ENCODE results near the gene FCER2. TPM values are rescaled to one million over a fixed set of nuclear protein-coding genes. Genes with fewer than 3 reads are reported as not detected.

The FCER2 gene
- polyA plus RNA-seq, 2 of the 4 experiments (the other 2 are of a cell fraction) = not detected

GRCh38 chr19:7697721-7698287 lies 4.1 kb downstream of the FCER2 start:
- no peak overlapping the region for H3K27ac ChIP-seq
- TF ChIP-seq RARB (CRISPR knock-in tag; IDR thresholded peaks at IDR 0.05) (no peak), SREBF2 (IDR thresholded peaks at IDR 0.05) (no peak), ZC3H11A (IDR thresholded peaks at IDR 0.05) (no peak), POLR2A (IDR thresholded peaks at IDR 0.05; ENCODE audit: low read length) (no peak), GATA3 (IDR thresholded peaks at IDR 0.05; ENCODE audit: borderline replicate concordance) (no peak), ZNF302 (CRISPR knock-in tag; IDR thresholded peaks at IDR 0.05) (no peak), CBX2 (IDR thresholded peaks at IDR 0.05; ENCODE audit: borderline replicate concordance, low read depth) (no peak), POLR2AphosphoS2 (conservative IDR thresholded peaks at IDR 0.05; ENCODE audit: low read length) (no peak), MYC (IDR thresholded peaks at IDR 0.05; ENCODE audit: borderline replicate concordance, low read length) (no peak), CHD2 (IDR thresholded peaks at IDR 0.05; ENCODE audit: low read length, partially characterized antibody) (no peak), TFCP2L1 (CRISPR knock-in tag; IDR thresholded peaks at IDR 0.05) (no peak), HMGXB4 (CRISPR knock-in tag; IDR thresholded peaks at IDR 0.05; ENCODE audit: borderline replicate concordance) (no peak), ZFP36 (IDR thresholded peaks at IDR 0.05; ENCODE audit: borderline replicate concordance, partially characterized antibody) (no peak), EHF (CRISPR knock-in tag; IDR thresholded peaks at IDR 0.05) (no peak), USF2 (IDR thresholded peaks at IDR 0.05) (no peak)
- H3K4me2 ChIP-seq = no peak overlapping the region
- FAIRE-seq (no peak), DNase-seq (ENCODE audit: low read depth in 1 of 2, low spot score in 1 of 2) (no peak), ATAC-seq (no peak)
- ChIA-PET CTCF (interaction anchor here (1.1 to 2.2 kb wide), 4 partner anchors 9 to 343 kb away, joined by 3 to 6 read pairs (median 5); partner anchors contain the start of gene TRAPPC5), POLR2A (no interaction called here)
- 27% methylated on average over 10 of the region's 10 CpGs for WGBS (ENCODE audit: missing lambda C conversion rate)
- no peak overlapping the region for H3K4me3 ChIP-seq
- no peaks in the 10 kb centered on the region for H3K4me1 ChIP-seq
- no peaks in the 10 kb centered on the region for H3K9me3 ChIP-seq

- 44% methylated on average over 3 of the region's 4 CpGs for WGBS (ENCODE audit: missing lambda C conversion rate)
- no peak for DNase-seq (ENCODE audit: low read depth in 1 of 2, low spot score in 1 of 2)
- TF ChIP-seq NR3C1 (IDR thresholded peaks at IDR 0.05) = no peak
- no peak for TF ChIP-seq RCOR1 (IDR thresholded peaks at IDR 0.05; ENCODE audit: low read depth, low read length)
- TF ChIP-seq USF2 (IDR thresholded peaks at IDR 0.05) = no peak
- TF ChIP-seq BCL3 (IDR thresholded peaks at IDR 0.05) = no peak
- TF ChIP-seq ZC3H11A (IDR thresholded peaks at IDR 0.05) = no peak
- TF ChIP-seq PHF8 (IDR thresholded peaks at IDR 0.05; ENCODE audit: borderline replicate concordance, low read depth) = no peak
- no peak for TF ChIP-seq FOSB (CRISPR knock-in tag; IDR thresholded peaks at IDR 0.05)
- TF ChIP-seq EHF (CRISPR knock-in tag; IDR thresholded peaks at IDR 0.05) = no peak
- TF ChIP-seq CHD2 (IDR thresholded peaks at IDR 0.05; ENCODE audit: low read length, partially characterized antibody) = no peak
- TF ChIP-seq FOSL2 (IDR thresholded peaks at IDR 0.05) = no peak
- TF ChIP-seq FOSL2 (CRISPR knock-in tag; IDR thresholded peaks at IDR 0.05) = no peak
- no peak for TF ChIP-seq BHLHE40 (IDR thresholded peaks at IDR 0.05; ENCODE audit: low read depth, low read length)
- no peak for TF ChIP-seq FOXS1 (CRISPR knock-in tag; IDR thresholded peaks at IDR 0.05)
- no peak for TF ChIP-seq HEYL (CRISPR knock-in tag; IDR thresholded peaks at IDR 0.05)
- TF ChIP-seq ATOH8 (CRISPR knock-in tag; IDR thresholded peaks at IDR 0.05; ENCODE audit: low read depth) = no peak
- no peak for TF ChIP-seq ZNF302 (CRISPR knock-in tag; IDR thresholded peaks at IDR 0.05)
- TF ChIP-seq HMGXB4 (CRISPR knock-in tag; IDR thresholded peaks at IDR 0.05; ENCODE audit: borderline replicate concordance) = no peak
- TF ChIP-seq CTCF (IDR thresholded peaks at IDR 0.05) = no peak
- TF ChIP-seq JUNB (IDR thresholded peaks at IDR 0.05) = no peak
- no peak for TF ChIP-seq JUN (IDR thresholded peaks at IDR 0.05)
- no peak for TF ChIP-seq RARB (CRISPR knock-in tag; IDR thresholded peaks at IDR 0.05)
- no peak for FAIRE-seq
- POLR2A ChIA-PET = no interaction called here
- Histone ChIP-seq H3K4me3 (no peak overlapping the region), H3K4me1 (no peaks in the 10 kb centered on the region), H3K27ac (no peak overlapping the region), H3K9me3 (no peaks in the 10 kb centered on the region), H3K4me2 (no peak overlapping the region)
- CTCF ChIA-PET = no interaction called here
- ATAC-seq = no peak
Measured at GRCh38 chr19:7694499-7694898, 7.4 kb downstream of the FCER2 start.
